ENCODE data around the gene CCDC112. TPM values are rescaled to one million over a fixed set of nuclear protein-coding genes. Genes with fewer than 3 reads are reported as not detected.
"Not testable (repeated sequence)": the region's sequence is repeated elsewhere in the genome, so short reads cannot be mapped to it uniquely, and the experiment has no call there.

CCDC112 gene
- total RNA-seq, 2 experiments from 2014 or later = 3.1 to 3.9 TPM

DNA sequence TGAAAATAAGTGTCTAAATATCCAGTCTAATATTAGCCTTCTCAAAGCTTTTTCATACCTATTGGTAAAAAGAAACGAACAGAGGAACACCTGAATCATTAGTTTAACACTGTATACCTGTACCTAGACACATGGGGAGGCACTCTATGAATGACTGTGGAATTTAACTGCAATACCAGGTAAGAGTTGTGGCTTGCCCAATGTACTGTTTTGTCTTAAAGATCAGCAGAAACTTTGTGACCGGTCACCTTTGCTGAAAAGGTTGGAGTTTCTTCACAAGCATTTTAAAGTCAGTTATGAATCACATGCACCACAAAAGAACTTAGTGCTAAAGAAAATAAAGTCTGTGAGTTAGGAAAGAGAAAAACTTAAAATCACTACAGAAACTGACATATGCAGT, 36.2 kb downstream of the CCDC112 start:
- Histone ChIP-seq H3K9me3 (ENCODE audit: control insufficient read depth in 1 of 2, insufficient read depth in 1 of 2, low read length in 2 of 2) (no peaks in the 10 kb centered on the region), H3K27ac (ENCODE audit: low read depth in 1 of 2, low read length in 2 of 2) (no peak overlapping the region), H3K36me3 (ENCODE audit: insufficient read depth, low read length) (no peaks in the 10 kb centered on the region), H3K27me3 (ENCODE audit: control insufficient read depth in 1 of 2, insufficient read depth in 2 of 2, low read length in 2 of 2) (no peaks in the 10 kb centered on the region), H3K4me1 (ENCODE audit: insufficient read depth, low read length) (peaks cover 16% of the 10 kb centered on the region), H3K4me3 (ENCODE audit: low read length) (no peak overlapping the region)
- ChIA-PET POLR2A (no interaction called here), CTCF (interaction anchor here (1.0 kb wide), 1 partner anchor 10 kb away, joined by 3 read pairs; no protein-coding TSS in a partner anchor)
- H3K36me3 Mint-ChIP-seq (ENCODE audit: low read depth) = peaks cover 44% of the 10 kb centered on the region
- peaks cover 73% of the 10 kb centered on the region for H3K4me1 Mint-ChIP-seq (ENCODE audit: low read depth)
- no peak overlapping the region for H3K27ac Mint-ChIP-seq
- DNase-seq (no peak), ATAC-seq (ENCODE audit: poor library complexity) (no peak)
- no peaks in the 10 kb centered on the region for H3K27me3 Mint-ChIP-seq
- peak overlapping the region; percentile 79 for H3K4me3 Mint-ChIP-seq
- TF ChIP-seq, protein P1, sequence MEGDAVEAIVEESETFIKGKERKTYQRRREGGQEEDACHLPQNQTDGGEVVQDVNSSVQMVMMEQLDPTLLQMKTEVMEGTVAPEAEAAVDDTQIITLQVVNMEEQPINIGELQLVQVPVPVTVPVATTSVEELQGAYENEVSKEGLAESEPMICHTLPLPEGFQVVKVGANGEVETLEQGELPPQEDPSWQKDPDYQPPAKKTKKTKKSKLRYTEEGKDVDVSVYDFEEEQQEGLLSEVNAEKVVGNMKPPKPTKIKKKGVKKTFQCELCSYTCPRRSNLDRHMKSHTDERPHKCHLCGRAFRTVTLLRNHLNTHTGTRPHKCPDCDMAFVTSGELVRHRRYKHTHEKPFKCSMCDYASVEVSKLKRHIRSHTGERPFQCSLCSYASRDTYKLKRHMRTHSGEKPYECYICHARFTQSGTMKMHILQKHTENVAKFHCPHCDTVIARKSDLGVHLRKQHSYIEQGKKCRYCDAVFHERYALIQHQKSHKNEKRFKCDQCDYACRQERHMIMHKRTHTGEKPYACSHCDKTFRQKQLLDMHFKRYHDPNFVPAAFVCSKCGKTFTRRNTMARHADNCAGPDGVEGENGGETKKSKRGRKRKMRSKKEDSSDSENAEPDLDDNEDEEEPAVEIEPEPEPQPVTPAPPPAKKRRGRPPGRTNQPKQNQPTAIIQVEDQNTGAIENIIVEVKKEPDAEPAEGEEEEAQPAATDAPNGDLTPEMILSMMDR (IDR thresholded peaks at IDR 0.05) = no peak
- no peaks in the 10 kb centered on the region for H3K9me3 Mint-ChIP-seq
- intact Hi-C loops (cut with DNase I, micrococcal nuclease) = loop anchor here in 1 of 2 experiments (5.0 kb wide), 1 partner anchor 93 kb away; the partner anchor contains the start of gene TRIM36

DNA sequence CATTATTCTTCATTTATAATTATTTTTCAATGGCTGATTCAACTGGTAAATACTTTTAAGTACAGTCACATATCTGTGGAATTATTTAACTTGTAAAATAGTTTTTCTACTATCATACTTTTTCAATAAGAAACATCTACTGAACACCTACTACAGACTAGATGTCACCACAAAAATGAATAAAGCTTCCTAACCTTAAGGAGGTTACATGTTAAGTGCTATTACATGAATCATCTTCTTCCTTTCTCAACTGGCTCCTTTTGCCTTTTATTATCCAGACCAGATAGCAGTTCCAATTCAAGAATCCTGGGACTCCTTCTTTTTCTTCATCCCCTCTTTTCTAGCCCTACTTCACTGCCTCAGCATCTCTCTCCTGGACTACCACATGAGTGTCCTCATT, 38.5 kb downstream of the CCDC112 start:
- ATAC-seq (ENCODE audit: poor library complexity) (no peak), DNase-seq (no peak)
- Histone ChIP-seq H3K4me1 (ENCODE audit: insufficient read depth, low read length) (peaks cover 15% of the 10 kb centered on the region), H3K27ac (ENCODE audit: low read depth in 1 of 2, low read length in 2 of 2) (no peak overlapping the region), H3K4me3 (ENCODE audit: low read length) (no peak overlapping the region), H3K27me3 (ENCODE audit: control insufficient read depth in 1 of 2, insufficient read depth in 2 of 2, low read length in 2 of 2) (no peaks in the 10 kb centered on the region), H3K9me3 (ENCODE audit: control insufficient read depth in 1 of 2, insufficient read depth in 1 of 2, low read length in 2 of 2) (no peaks in the 10 kb centered on the region), H3K36me3 (ENCODE audit: insufficient read depth, low read length) (peaks cover 2% of the 10 kb centered on the region)
- peaks cover 35% of the 10 kb centered on the region for H3K36me3 Mint-ChIP-seq (ENCODE audit: low read depth)
- no peak overlapping the region for H3K27ac Mint-ChIP-seq
- TF ChIP-seq, protein P1 (IDR thresholded peaks at IDR 0.05) = no peak
- POLR2A ChIA-PET = no interaction called here
- intact Hi-C loops (cut with DNase I, micrococcal nuclease) = no loop called here
- no peaks in the 10 kb centered on the region for H3K27me3 Mint-ChIP-seq
- CTCF ChIA-PET = no interaction called here
- H3K4me1 Mint-ChIP-seq (ENCODE audit: low read depth) = peaks cover 86% of the 10 kb centered on the region
- peak overlapping the region; percentile 31 for H3K4me3 Mint-ChIP-seq
- H3K9me3 Mint-ChIP-seq = no peaks in the 10 kb centered on the region

DNA sequence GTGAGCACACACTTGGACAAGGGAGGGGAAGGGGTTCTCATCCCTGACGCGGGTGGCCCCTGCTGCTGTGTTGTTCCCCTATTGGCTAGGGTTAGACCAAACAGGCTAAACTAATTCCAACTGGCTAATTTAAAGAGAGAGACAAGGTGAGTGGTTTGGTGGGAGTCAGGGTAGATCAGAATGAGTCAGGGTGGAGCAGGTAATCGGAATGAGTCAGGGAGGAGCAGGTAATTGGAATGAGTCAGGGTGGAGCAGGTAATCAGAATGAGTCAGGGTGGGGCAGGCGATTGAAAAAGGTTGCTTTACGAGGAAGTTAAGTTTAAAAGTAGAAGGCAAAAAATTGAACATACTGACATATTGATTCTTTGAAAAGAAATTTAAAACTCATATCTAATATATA, 47.1 kb downstream of the CCDC112 start:
- H3K4me3 ChIP-seq (ENCODE audit: low read length); H3K36me3 ChIP-seq (ENCODE audit: insufficient read depth, low read length); POLR2A ChIA-PET; H3K27me3 ChIP-seq (ENCODE audit: control insufficient read depth in 1 of 2, insufficient read depth in 2 of 2, low read length in 2 of 2); H3K9me3 ChIP-seq (ENCODE audit: control insufficient read depth in 1 of 2, insufficient read depth in 1 of 2, low read length in 2 of 2); H3K27me3 Mint-ChIP-seq; CTCF ChIA-PET; ATAC-seq (ENCODE audit: poor library complexity); H3K27ac Mint-ChIP-seq; H3K4me3 Mint-ChIP-seq; DNase-seq; H3K27ac ChIP-seq (ENCODE audit: low read depth in 1 of 2, low read length in 2 of 2); H3K9me3 Mint-ChIP-seq; H3K4me1 ChIP-seq (ENCODE audit: insufficient read depth, low read length): not testable (repeated sequence)
- intact Hi-C loops (cut with DNase I, micrococcal nuclease) = loop anchor here in 1 of 2 experiments (10.0 kb wide), 2 partner anchors 1575 to 1915 kb away; no protein-coding TSS in a partner anchor
- Mint-ChIP-seq H3K36me3 (ENCODE audit: low read depth) (peaks cover 35% of the 10 kb centered on the region), H3K4me1 (ENCODE audit: low read depth) (peaks cover 34% of the 10 kb centered on the region)

Data from CD4-positive, alpha-beta T cell (primary cell).